ENCODE measurements around the gene NRM. TPM values are rescaled to one million over a fixed set of nuclear protein-coding genes. Genes with fewer than 3 reads are reported as not detected.

The NRM gene
- total and polyA plus RNA-seq, 3 donors from 2014 or later: 9.5 to 26.6 (median 10.5) TPM

DNA sequence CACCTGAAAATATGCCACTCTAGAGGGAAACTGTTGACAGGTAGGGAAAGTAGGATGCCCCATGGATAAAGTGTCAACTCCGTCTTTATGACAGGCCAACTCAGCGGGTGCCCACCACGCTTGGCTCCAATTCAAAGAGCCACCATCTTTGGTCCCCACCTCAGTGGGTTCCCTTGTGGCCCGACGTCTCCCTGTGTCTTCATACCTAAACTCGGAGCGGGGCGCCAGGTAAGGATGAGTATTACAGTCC, 26.0 kb upstream of the NRM start:
- no peak for DNase-seq
- Histone ChIP-seq H3K4me3 (peak overlapping the region; percentile 62 to 78), H3K27me3 (no peaks in the 10 kb centered on the region), H3K27ac (peak overlapping the region; percentile 90), H3K36me3 (ENCODE audit: low read depth, missing control alignments) (no peaks in the 10 kb centered on the region), H3K4me1 (peaks cover 13% of the 10 kb centered on the region), H3K9me3 (no peaks in the 10 kb centered on the region)
- 1 to 5% methylated on average over 8 of the region's 8 CpGs for WGBS, 2 donors
- TF ChIP-seq POLR2A (IDR thresholded peaks at IDR 0.05): no peak
- TF ChIP-seq, protein P1, sequence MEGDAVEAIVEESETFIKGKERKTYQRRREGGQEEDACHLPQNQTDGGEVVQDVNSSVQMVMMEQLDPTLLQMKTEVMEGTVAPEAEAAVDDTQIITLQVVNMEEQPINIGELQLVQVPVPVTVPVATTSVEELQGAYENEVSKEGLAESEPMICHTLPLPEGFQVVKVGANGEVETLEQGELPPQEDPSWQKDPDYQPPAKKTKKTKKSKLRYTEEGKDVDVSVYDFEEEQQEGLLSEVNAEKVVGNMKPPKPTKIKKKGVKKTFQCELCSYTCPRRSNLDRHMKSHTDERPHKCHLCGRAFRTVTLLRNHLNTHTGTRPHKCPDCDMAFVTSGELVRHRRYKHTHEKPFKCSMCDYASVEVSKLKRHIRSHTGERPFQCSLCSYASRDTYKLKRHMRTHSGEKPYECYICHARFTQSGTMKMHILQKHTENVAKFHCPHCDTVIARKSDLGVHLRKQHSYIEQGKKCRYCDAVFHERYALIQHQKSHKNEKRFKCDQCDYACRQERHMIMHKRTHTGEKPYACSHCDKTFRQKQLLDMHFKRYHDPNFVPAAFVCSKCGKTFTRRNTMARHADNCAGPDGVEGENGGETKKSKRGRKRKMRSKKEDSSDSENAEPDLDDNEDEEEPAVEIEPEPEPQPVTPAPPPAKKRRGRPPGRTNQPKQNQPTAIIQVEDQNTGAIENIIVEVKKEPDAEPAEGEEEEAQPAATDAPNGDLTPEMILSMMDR (IDR thresholded peaks at IDR 0.05): no peak
- intact Hi-C loops (cut with DNase I; ENCODE audit: low total_unique reads): no loop called here

DNA sequence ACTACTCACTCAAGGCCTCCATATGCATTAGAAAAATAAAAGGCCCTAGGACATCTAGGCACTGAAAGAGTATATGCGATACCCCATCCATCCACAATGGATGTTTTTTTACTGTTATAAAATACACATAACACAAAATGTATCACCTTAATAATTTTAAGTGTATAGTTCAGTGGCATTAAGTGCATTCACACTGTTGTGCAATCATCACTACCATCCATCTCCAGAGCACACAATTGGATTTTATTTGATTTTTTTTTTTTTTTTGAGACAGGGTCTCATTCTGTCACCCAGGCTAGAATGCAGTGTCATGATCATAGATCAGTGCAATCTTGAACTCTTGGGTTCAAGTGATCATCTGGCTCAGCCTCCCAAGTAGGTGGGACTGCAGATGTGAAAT, 23.5 kb upstream of the NRM start:
- no peaks in the 10 kb centered on the region for H3K36me3 ChIP-seq (ENCODE audit: low read depth, missing control alignments)
- 94 to 100% methylated on average over 1 of the region's 1 CpG for WGBS, 2 donors
- H3K27me3 ChIP-seq: no peaks in the 10 kb centered on the region
- peaks cover 13% of the 10 kb centered on the region for H3K4me1 ChIP-seq
- H3K4me3 ChIP-seq: no peak overlapping the region
- no peak overlapping the region for H3K27ac ChIP-seq
- H3K9me3 ChIP-seq: no peaks in the 10 kb centered on the region
- TF ChIP-seq POLR2A (IDR thresholded peaks at IDR 0.05): no peak
- TF ChIP-seq, protein P1 (IDR thresholded peaks at IDR 0.05): no peak
- DNase-seq: no peak
- intact Hi-C loops (cut with DNase I; ENCODE audit: low total_unique reads): no loop called here

DNA sequence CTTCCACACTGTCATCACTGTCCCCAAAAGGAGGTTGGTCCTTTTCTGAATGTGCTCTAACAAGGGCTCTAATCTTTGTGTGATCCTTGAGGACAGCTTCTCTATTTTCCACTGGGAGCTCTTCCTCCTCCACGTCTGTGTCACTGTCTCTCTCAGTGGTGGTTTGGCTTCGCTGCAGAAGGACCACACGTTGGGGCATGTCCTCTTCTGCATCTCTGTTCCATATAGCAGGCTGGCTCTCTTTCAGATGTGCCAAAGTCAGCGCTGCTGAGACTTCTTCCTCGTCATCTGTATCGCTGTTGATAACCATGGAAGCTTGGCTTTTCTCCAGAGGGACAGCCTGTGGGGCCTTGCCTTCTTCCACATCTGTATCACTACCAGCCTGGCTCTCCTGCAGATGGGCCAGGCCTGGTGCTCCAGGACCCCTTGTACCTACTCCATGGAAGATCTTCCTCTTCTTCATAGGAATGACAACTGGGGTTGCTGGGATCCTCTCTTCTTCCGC, 21.7 kb upstream of the NRM start:
- Histone ChIP-seq H3K9me3 (no peaks in the 10 kb centered on the region), H3K4me1 (peaks cover 6% of the 10 kb centered on the region), H3K36me3 (ENCODE audit: low read depth, missing control alignments) (no peaks in the 10 kb centered on the region), H3K27ac (no peak overlapping the region), H3K27me3 (no peaks in the 10 kb centered on the region), H3K4me3 (no peak overlapping the region)
- WGBS, 2 donors: 87 to 89% methylated on average over 7 of the region's 7 CpGs
- no peak for DNase-seq
- TF ChIP-seq, protein P1 (IDR thresholded peaks at IDR 0.05): no peak
- no peak for TF ChIP-seq POLR2A (IDR thresholded peaks at IDR 0.05)
- intact Hi-C loops (cut with DNase I; ENCODE audit: low total_unique reads): no loop called here

- H3K27me3 ChIP-seq: no peaks in the 10 kb centered on the region
- no peaks in the 10 kb centered on the region for H3K9me3 ChIP-seq
- no peak for DNase-seq
- peaks cover 6% of the 10 kb centered on the region for H3K4me1 ChIP-seq
- H3K36me3 ChIP-seq (ENCODE audit: low read depth, missing control alignments): no peaks in the 10 kb centered on the region
- no peak overlapping the region for H3K4me3 ChIP-seq
- intact Hi-C loops (cut with DNase I; ENCODE audit: low total_unique reads): no loop called here
- TF ChIP-seq, protein P1 (IDR thresholded peaks at IDR 0.05): no peak
- TF ChIP-seq POLR2A (IDR thresholded peaks at IDR 0.05): no peak
- no peak overlapping the region for H3K27ac ChIP-seq
- 86 to 90% methylated on average over 1 of the region's 1 CpG for WGBS, 2 donors
Observed at GRCh38 chr6:30711758-30712380, 21.1 kb upstream of the NRM start.
